ENCODE measurements around the gene PHYHIPL.
"Not testable (repeated sequence)": the region's sequence is repeated elsewhere in the genome, so short reads cannot be mapped to it uniquely, and the experiment has no call there.

Gene PHYHIPL

GRCh38 chr10:59216178-59216869, 39.9 kb downstream of the PHYHIPL start:
- DNase-seq (ENCODE audit: low spot score in 2 of 2) (no peak), ATAC-seq (replicated peaks; ENCODE audit: extremely low read depth, poor library complexity, severe bottlenecking) (no peak)
- Mint-ChIP-seq H3K27me3 (no peaks in the 10 kb centered on the region), H3K27ac (ENCODE audit: low read depth) (no peak overlapping the region), H3K4me1 (no peaks in the 10 kb centered on the region), H3K4me3 (no peak overlapping the region), H3K36me3 (ENCODE audit: insufficient read depth) (no peaks in the 10 kb centered on the region), H3K9me3 (peaks cover 6% of the 10 kb centered on the region)

DNA sequence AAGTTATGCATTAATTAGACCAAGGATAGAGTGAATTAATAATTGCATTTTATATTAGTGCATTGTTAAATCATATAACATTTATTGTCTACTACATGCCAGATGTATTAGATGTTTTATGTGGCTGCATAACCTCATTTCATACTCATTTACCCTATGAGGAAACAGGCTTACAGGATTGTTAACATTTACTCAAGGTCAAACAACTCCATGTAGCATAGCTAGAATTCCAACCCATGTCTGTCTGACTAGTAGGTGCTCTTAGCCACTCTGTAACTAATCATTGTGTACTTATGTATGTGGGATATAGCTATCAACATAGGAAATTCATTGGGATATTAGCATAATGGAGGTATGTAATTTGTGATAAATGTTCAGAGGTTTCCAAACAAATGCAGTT, 46.3 kb downstream of the PHYHIPL start:
- no peaks in the 10 kb centered on the region for H3K9me3 Mint-ChIP-seq
- no peaks in the 10 kb centered on the region for H3K4me1 Mint-ChIP-seq
- no peak overlapping the region for H3K4me3 Mint-ChIP-seq
- H3K36me3 Mint-ChIP-seq (ENCODE audit: insufficient read depth) = no peaks in the 10 kb centered on the region
- no peak for ATAC-seq (replicated peaks; ENCODE audit: extremely low read depth, poor library complexity, severe bottlenecking)
- H3K27ac Mint-ChIP-seq (ENCODE audit: low read depth) = no peak overlapping the region
- H3K27me3 Mint-ChIP-seq = no peaks in the 10 kb centered on the region
- no peak for DNase-seq (ENCODE audit: low spot score in 2 of 2)

DNA sequence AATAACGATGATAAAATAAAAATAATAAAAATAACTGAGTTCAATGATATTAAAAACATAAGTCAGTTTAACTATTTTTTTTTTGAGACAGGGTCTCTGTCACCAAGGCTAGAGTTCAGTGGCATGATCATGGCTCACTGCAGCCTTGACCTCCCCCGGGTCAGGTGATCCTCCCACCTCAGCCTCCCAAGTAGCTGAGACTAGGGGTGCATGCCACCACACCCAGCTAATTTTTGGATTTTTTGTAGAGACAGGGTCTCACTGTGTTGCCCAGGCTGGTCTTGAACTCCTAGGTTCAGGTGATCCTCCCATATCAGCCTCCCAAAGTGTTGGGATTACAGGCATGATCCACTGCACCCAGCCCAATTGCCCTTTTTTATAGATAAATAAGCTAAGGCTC, 47.2 kb downstream of the PHYHIPL start:
- H3K27ac Mint-ChIP-seq (ENCODE audit: low read depth); H3K9me3 Mint-ChIP-seq; H3K27me3 Mint-ChIP-seq: not testable (repeated sequence)

DNA sequence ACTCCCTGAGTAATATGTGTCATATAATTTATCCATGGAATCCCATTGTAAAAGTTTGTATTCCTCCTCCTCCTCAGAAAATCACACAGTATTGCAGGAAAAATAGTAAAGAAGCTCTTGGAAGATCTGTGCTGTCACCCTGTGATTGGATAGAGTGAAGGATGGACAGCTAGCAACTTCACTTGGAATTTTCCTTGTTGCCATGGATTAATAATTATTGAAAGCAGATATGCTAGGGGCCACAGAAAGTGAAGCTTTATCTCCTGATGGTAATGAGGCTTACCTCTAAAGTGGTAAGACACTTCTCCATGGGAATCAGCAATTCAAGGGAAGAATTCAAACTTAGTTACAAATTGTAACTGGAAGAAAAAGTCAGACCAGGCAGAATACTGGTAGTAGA, 48.8 kb downstream of the PHYHIPL start:
- ATAC-seq (replicated peaks; ENCODE audit: extremely low read depth, poor library complexity, severe bottlenecking) = no peak
- no peak overlapping the region for H3K27ac Mint-ChIP-seq (ENCODE audit: low read depth)
- no peaks in the 10 kb centered on the region for H3K9me3 Mint-ChIP-seq
- no peaks in the 10 kb centered on the region for H3K36me3 Mint-ChIP-seq (ENCODE audit: insufficient read depth)
- H3K4me3 Mint-ChIP-seq = no peak overlapping the region
- no peak for DNase-seq (ENCODE audit: low spot score in 2 of 2)
- H3K27me3 Mint-ChIP-seq = no peaks in the 10 kb centered on the region
- H3K4me1 Mint-ChIP-seq = no peaks in the 10 kb centered on the region

More for the DNA sequence above, 47.2 kb downstream of the PHYHIPL start:
- not testable (repeated sequence) for H3K4me1 Mint-ChIP-seq; H3K4me3 Mint-ChIP-seq; DNase-seq (ENCODE audit: low spot score in 2 of 2); ATAC-seq (replicated peaks; ENCODE audit: extremely low read depth, poor library complexity, severe bottlenecking); H3K36me3 Mint-ChIP-seq (ENCODE audit: insufficient read depth)

DNA sequence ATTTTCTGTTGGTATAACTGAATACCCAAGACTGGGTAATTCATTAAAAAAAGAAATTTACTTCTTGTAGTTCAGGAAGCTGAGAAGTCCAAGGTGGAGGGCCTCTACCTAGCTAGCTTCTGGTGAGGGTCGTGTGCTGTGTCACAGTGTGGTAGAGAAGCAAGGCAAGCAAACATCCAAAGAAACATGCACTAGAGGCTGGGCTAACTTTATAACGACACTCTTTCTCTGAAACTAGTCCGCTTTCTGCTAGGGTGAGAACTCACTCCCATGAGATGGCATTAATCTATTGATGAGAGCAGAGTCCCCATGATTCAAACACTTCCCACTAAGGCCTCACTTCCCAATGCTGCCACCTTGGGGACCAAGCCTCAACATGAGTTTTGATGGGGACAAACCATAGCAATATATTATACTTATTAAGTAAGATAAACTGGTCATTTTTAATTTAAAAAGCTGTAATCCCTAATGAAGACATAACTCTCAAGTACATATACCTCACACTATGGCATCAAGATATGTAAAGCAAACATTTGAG, 50.8 kb downstream of the PHYHIPL start:
- H3K4me3 Mint-ChIP-seq = no peak overlapping the region
- DNase-seq (ENCODE audit: low spot score in 2 of 2) (no peak), ATAC-seq (replicated peaks; ENCODE audit: extremely low read depth, poor library complexity, severe bottlenecking) (no peak)
- H3K4me1 Mint-ChIP-seq = no peaks in the 10 kb centered on the region
- no peak overlapping the region for H3K27ac Mint-ChIP-seq (ENCODE audit: low read depth)
- H3K27me3 Mint-ChIP-seq = no peaks in the 10 kb centered on the region
- no peaks in the 10 kb centered on the region for H3K9me3 Mint-ChIP-seq
- no peaks in the 10 kb centered on the region for H3K36me3 Mint-ChIP-seq (ENCODE audit: insufficient read depth)

DNA sequence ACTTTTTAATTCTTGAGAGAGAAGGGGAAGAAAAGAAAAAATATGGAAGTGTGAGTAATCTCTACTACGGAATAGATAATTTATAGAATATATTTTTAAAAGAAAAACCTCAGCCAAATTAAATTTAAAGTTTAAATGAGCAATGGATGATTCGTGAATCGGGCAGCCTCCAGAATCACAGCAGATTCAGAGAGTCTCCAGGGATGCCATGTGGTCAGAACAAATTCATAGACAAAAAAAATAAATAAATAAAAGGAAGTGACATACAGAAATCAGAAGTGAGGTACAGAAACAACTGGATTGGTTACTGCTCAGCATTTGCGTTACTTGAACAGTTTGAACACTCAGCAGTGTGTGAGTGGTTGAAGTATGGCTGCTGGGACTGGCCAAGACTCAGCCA, 53.0 kb downstream of the PHYHIPL start:
- Mint-ChIP-seq H3K36me3 (ENCODE audit: insufficient read depth) (no peaks in the 10 kb centered on the region), H3K27me3 (no peaks in the 10 kb centered on the region)
- no peak for DNase-seq (ENCODE audit: low spot score in 2 of 2)

GRCh38 chr10:59234194-59234593, 57.8 kb downstream of the PHYHIPL start:
- no peaks in the 10 kb centered on the region for H3K36me3 Mint-ChIP-seq (ENCODE audit: insufficient read depth)
- no peaks in the 10 kb centered on the region for H3K9me3 Mint-ChIP-seq
- no peaks in the 10 kb centered on the region for H3K4me1 Mint-ChIP-seq
- no peak overlapping the region for H3K27ac Mint-ChIP-seq (ENCODE audit: low read depth)
- DNase-seq (ENCODE audit: low spot score in 2 of 2) (no peak), ATAC-seq (replicated peaks; ENCODE audit: extremely low read depth, poor library complexity, severe bottlenecking) (no peak)
- H3K27me3 Mint-ChIP-seq = no peaks in the 10 kb centered on the region
- H3K4me3 Mint-ChIP-seq = no peak overlapping the region

More for the DNA sequence above, 53.0 kb downstream of the PHYHIPL start:
- Mint-ChIP-seq H3K4me1 (no peaks in the 10 kb centered on the region), H3K4me3 (no peak overlapping the region), H3K9me3 (no peaks in the 10 kb centered on the region), H3K27ac (ENCODE audit: low read depth) (no peak overlapping the region)
- no peak for ATAC-seq (replicated peaks; ENCODE audit: extremely low read depth, poor library complexity, severe bottlenecking)

DNA sequence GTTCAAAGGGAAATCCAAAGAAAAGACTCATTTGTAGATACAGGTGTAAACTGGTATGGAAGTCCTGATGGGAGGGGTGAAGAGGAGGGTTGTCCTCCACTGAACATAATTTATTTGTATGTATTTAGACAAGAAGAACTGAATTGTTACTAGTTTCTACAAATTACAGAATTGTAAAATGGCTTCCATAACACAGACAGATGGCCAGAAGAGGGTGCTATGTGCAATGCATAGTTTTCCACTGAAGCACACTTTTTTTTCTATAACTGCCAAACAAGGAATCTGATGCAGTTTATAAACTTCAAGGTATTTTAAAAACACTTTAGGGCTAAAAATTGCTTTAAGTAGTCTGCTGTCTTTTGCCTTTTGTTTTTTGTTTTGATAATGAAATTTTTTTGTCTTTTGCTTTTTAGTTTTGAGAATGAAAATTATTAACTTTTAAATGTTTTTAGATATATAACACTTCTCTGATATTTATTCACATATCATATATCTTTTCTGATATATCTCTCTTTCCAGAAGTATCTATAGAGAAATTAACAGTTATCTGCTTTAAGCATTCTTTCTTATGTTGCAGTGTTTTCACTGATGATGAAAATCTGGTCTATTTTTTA, 58.5 kb downstream of the PHYHIPL start:
- no peak overlapping the region for H3K4me3 Mint-ChIP-seq
- no peak for DNase-seq (ENCODE audit: low spot score in 2 of 2)

DNA sequence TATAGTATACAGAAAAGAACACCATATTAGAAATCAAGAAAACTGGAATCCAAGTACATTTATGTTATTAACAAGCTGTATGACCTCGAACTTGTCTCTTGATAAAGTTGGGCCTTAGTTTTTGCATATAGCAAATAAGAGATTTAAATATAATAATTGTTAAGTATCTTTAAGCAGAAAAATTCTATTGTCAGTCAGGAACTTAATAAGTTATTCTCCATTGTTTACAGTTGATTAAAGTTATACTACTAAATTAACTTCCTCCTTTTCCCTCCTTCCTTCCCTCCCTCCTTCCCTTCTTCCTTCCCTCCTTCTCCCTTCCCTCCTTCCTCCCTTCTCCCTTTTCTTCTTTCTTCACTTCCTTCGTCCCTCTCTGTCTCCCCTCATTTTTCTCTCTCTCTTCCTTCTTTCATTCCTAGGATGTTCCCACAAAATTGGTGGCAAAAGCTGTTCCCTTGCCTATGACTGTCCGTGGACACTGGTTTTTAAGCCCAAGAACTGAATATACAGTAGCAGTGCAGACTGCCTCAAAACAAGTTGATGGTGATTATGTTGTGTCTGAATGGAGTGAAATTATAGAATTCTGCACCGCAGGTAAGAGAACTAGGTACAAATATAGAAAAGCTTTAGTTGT, 59.7 kb downstream of the PHYHIPL start:
- ATAC-seq (replicated peaks; ENCODE audit: extremely low read depth, poor library complexity, severe bottlenecking) = no peak
- H3K4me3 Mint-ChIP-seq = no peak overlapping the region
- DNase-seq (ENCODE audit: low spot score in 2 of 2) = no peak
- no peaks in the 10 kb centered on the region for H3K4me1 Mint-ChIP-seq
- no peaks in the 10 kb centered on the region for H3K36me3 Mint-ChIP-seq (ENCODE audit: insufficient read depth)
- no peaks in the 10 kb centered on the region for H3K9me3 Mint-ChIP-seq
- H3K27me3 Mint-ChIP-seq = no peaks in the 10 kb centered on the region
- no peak overlapping the region for H3K27ac Mint-ChIP-seq (ENCODE audit: low read depth)

More for the DNA sequence above, 58.5 kb downstream of the PHYHIPL start:
- ATAC-seq (replicated peaks; ENCODE audit: extremely low read depth, poor library complexity, severe bottlenecking) = no peak
- Mint-ChIP-seq H3K27me3 (no peaks in the 10 kb centered on the region), H3K27ac (ENCODE audit: low read depth) (no peak overlapping the region), H3K36me3 (ENCODE audit: insufficient read depth) (no peaks in the 10 kb centered on the region), H3K4me1 (no peaks in the 10 kb centered on the region), H3K9me3 (no peaks in the 10 kb centered on the region)

DNA sequence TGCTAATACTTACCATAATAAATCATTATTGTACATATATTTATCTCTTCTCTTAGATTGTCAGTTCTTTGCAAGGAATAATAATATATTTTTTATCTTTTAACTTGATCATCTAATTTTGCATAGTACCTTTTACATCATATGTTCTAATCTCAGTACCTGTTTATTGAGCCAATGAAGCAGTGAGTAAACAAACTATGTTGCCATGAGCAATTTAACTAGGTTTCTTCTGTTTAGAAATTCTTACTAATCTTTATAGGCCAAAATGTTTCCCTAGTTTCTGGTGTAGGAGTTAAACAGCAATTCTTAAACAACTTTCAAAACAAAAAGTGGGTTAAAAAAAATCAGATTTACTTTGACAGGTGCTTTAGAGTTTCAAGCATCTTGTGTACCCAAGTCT, 61.3 kb downstream of the PHYHIPL start:
- H3K4me3 Mint-ChIP-seq = no peak overlapping the region
- no peaks in the 10 kb centered on the region for H3K27me3 Mint-ChIP-seq
- no peaks in the 10 kb centered on the region for H3K4me1 Mint-ChIP-seq
- H3K9me3 Mint-ChIP-seq = no peaks in the 10 kb centered on the region
- ATAC-seq (replicated peaks; ENCODE audit: extremely low read depth, poor library complexity, severe bottlenecking) (no peak), DNase-seq (ENCODE audit: low spot score in 2 of 2) (no peak)
- H3K36me3 Mint-ChIP-seq (ENCODE audit: insufficient read depth) = no peaks in the 10 kb centered on the region
- no peak overlapping the region for H3K27ac Mint-ChIP-seq (ENCODE audit: low read depth)

- H3K36me3 Mint-ChIP-seq (ENCODE audit: insufficient read depth); ATAC-seq (replicated peaks; ENCODE audit: extremely low read depth, poor library complexity, severe bottlenecking); H3K4me3 Mint-ChIP-seq; H3K27me3 Mint-ChIP-seq; DNase-seq (ENCODE audit: low spot score in 2 of 2); H3K4me1 Mint-ChIP-seq; H3K9me3 Mint-ChIP-seq; H3K27ac Mint-ChIP-seq (ENCODE audit: low read depth): not testable (repeated sequence)
These were observed 62.7 kb downstream of the PHYHIPL start for GRCh38 chr10:59239108-59239507.

DNA sequence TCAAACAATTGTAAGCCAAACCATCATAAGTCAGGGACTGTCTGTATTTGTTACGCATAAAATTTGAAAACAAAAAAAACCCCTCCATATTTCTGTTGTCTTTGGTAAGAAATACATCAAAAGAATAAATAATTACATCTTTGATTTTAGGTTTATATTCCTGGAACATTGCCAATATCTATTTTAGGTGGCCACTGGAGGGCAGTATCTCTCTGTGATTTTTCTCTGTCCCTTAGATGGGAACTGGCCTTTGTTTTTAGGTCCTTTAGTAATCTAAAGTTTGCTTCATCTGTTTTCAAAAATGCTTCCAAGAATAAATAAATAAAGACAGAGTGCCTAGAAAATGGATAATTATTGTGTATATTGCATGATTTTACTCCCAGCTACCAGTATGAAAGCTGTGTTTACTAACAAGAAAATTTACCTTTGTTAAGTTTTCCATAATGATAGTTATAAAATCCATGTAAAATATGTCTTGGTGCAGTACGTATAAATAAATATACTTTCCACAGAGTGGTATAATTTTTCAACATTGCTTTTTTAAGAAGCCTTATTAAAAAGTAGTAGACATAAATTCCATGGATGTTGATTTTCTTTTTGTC, 64.2 kb downstream of the PHYHIPL start:
- no peaks in the 10 kb centered on the region for H3K27me3 Mint-ChIP-seq
- no peak for ATAC-seq (replicated peaks; ENCODE audit: extremely low read depth, poor library complexity, severe bottlenecking)
- H3K4me1 Mint-ChIP-seq = no peaks in the 10 kb centered on the region
- H3K27ac Mint-ChIP-seq (ENCODE audit: low read depth) = no peak overlapping the region
- H3K9me3 Mint-ChIP-seq = no peaks in the 10 kb centered on the region
- no peak overlapping the region for H3K4me3 Mint-ChIP-seq
- no peaks in the 10 kb centered on the region for H3K36me3 Mint-ChIP-seq (ENCODE audit: insufficient read depth)
- DNase-seq (ENCODE audit: low spot score in 2 of 2) = no peak

Data from central memory CD8-positive, alpha-beta T cell (primary cell).